Muscle of arm (tissue), 12 donors: ENCODE results near the gene CRTAP. TPM values are rescaled to one million over a fixed set of nuclear protein-coding genes. Genes with fewer than 3 reads are reported as not detected.
"Not testable (repeated sequence)": the region's sequence is repeated elsewhere in the genome, so short reads cannot be mapped to it uniquely, and the experiment has no call there.

Experiments used
- DNase-seq: peaks from one replicate; pipeline ENCODE4 v3.0.0-alpha.2; 2013
- polyA plus RNA-seq, 12 donors: library from polyadenylated mRNA; unstranded; fragments of 120-200 nt; gene quantifications; one replicate each; pipeline ENCODE4 v1.2.1, GENCODE V29; 2013; ENCODE audit not compliant: insufficient read length in 12 of 12

Gene CRTAP
- polyA plus RNA-seq, 12 donors = 73.8 to 259 (median 178) TPM; not detected in 1

DNA sequence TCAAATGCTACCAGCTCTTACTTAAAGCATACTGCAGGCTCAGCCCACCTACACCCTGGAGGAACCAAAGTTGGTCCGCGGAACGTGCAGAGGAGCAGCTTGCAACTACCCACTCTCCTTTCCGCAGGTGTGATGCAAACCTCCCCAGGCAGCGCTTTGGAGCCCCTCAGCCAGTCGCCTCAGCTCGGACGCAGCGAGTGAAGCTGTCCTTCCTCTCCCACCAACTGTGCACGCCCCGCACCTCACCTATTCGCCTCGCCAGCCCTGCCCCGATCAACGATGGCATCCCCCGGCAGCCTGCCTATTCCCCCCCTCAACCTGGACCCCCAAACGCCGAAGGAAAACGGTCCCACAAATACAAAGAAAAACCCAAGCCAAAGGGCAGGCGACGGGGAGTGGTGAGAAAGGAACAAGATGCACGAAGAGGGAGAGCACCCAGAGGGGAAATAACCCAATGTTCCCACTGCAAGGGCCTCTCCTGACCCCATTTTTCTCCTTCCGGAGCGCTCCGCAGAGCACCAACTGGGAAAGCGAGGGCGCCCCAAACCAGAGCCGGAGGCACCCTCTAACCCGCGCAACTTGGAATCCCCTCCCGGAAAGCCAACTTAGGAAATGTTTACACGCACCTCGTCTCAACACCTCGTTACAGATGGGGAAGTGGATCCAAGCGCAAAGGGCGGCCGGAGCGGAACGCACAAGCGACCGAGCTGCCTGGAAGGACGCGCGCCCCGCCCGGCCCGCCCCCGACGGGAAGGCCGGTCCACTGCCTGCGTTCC lies 17.5 kb upstream of the CRTAP start:
- peak; percentile 43 for DNase-seq

DNA sequence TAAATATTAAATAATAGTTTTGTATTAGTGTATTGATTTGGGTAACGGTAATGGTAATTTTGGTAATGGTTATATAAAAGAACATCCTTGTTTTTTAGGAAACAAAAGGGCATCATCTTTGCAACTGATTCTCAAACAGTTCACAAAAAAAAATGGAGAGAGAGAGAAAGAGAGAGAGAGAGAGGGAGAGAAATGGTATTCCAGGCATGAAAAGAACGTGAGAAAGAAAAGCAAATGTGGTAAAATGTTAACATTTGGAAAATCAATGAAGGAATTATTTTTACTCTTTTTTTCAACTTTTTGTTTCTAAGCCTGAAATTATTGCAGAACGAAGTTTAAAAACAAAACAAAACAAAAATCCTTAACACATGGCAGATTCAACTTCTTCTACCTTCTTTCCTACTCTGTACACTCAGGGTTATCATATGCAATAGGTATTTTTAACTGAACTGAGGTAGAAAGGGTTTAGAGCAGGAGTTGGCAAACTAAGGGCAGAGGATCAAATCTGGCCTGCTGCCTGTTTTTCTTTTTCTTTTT lies 14.6 kb upstream of the CRTAP start:
- no peak for DNase-seq

DNA sequence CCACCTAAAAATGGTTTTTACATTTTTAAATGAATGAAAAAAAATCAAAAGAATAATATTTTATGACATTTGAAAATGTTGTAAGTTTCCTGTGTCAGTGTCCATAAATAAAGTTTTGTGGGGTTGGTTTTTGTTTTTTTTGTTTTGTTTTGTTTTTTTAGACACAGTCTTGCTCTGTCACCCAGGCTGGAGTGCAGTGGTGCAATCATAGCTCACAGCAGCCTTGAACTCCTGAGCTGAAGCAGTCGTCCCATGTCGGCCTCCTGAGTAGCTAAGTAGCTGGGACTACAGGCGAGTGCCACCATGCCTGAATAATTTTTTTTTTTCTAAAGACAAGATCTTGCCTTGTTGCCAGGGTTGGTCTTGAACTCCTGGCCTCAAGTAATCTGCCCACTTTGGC lies 14.1 kb upstream of the CRTAP start:
- no peak for DNase-seq

DNA sequence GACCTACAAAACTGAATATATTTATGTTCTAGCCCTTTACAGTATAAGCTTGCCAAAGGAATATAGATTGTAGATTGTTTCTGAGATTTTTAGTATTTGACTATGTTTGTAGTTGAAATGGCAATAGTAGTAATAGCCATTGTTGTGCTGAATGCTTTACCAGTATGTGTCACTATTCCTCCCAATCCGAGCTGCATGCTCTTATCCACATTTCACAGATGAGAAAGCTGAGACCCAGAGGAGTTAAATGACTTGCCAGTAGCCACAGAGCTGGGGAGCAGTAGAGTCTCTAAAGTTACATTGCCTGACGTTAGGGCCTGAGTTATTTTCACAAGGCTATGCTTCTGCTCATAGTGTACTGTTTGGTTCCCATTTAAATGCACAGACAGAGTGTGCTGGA lies 13.6 kb upstream of the CRTAP start:
- no peak for DNase-seq

DNA sequence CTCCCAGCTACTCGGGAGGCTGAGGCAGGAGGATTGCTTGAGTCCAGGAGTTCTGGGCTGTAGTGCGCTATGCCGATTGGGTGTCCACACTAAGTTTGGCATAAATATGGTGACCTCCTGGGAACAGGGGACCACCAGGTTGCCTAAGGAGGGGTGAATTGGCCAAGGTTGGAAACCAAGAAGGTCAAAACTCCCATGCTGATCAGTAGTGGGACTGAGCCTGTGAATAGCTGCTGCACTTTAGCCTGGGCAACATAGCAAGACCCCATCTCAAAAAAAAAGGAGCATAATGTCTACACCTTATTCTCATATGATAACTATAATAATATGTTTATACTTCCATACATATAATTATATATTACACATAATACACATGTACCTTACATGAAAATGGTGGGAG lies 10.8 kb upstream of the CRTAP start:
- no peak for DNase-seq

DNA sequence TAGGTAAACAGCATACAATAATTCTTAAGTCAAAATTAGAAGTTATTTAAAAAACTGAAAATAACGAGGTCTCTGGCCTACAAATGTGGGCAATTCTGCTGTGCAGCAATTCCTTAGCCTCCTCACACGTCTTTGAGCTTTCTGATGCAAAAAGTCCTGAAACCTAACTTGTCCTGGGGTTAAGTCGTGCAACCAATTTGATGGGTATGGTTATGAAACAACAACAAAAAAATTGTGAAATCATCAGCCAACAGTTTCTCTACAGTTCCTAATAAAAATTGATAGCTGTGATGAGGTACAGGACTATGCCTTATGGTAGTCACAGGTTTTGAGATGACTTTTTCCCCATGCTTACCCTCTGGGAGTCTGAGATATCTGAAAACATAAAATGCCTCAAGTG lies 10.3 kb upstream of the CRTAP start:
- DNase-seq = no peak

DNA sequence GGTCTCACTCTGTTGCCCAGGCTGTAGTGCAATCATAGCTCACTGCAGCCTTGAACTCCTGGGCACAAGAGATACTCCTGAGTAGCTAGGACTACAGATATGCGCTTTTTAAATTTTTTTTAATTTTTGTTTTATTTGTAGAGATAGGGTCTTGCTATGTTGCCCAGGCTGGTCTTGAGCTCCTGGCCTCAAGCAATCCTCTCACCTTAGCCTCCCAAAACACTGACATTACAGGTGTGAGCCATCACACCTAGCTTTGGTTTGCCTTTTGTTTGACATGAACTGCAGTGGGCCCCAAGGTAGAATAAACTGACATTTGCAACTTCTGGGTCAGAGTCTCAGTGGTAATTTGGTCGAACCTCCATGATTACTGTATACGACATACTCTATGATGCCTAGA lies 9.0 kb upstream of the CRTAP start:
- DNase-seq = no peak

DNA sequence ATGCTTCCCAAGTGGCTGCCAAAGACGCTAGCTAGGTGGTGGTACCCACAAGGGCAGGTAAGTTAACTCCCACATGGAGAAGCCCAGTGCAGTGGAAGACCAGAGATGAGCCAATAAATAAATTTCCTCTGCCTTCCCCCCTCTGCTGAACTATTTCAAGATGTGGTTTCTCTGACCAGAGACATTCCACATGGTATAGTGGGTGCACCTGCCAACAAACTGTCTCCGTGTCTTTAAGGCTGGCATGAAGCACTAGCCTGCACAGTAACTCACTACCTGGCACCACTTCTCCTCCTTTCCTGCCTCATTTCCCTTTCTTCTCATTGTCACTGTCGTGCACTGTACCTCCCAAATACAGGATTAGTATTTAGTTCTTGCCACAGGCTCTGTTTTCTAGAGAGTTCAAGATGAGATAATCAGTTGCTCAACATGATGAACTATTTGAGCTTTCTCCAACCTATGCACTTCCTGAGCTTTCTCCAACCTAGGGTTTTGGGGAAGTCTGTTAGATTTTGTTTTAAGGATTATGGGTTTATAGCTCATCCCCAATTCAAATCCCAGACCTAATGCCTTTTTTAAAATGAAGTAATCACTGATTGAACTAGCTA lies 8.4 kb upstream of the CRTAP start:
- DNase-seq = no peak

DNA sequence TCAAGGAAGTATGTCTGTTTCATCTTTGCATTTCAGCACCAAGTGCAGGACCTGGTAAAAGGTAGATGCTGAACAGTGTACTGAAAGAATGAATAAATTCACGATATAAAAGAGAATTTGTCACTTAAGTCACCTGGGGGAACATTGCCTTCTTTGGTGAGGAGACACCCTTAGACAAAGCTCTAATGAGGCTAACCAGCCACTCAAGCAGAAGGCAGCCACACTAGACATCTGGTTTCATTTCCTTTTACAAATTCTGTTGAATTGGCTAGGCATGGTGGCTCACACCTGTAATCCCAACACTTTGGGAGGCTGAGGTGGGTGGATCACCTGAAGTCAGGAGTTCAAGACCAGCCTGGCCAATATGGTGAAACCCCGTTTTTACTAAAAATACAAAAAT lies 7.0 kb upstream of the CRTAP start:
- not testable (repeated sequence) for DNase-seq

DNA sequence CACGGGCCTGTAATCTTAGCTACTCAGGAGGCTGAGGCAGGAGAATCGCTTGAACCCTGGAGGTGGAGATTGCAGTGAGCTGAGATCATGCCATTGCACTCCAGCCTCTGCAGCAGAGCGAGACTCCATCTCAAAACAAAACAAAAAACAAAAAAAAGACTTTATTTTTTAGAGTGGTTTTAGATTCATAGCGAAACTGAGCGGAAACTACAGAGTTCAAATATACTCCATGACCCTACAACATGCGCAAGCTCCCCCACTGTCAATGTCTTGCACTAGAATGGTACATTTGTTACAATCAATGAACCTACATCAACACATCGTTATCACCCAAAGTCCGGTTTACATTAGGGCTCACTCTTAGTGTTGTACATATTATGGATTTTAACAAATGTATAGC lies 2.2 kb upstream of the CRTAP start:
- DNase-seq = no peak

DNA sequence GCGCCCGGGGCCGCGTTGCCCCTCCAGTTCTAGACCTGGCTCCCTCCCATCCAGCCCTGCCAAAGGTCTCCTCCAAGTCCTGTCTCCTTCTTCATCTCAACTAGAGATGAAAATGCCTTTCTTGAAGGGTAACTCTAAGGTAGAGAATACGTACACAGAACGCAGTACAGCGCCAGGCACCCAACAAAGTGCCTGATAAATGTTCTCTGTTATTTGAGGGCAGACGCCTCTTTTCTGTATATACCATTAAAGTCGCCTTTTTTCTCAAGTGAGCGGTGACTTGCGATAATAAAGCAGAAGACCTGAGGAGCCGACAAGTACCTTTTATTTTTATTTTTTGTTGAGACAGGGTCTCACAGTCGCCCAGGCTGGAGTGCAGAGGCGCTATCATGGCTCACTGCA lies 809 bp downstream of the CRTAP start:
- DNase-seq = no peak

DNA sequence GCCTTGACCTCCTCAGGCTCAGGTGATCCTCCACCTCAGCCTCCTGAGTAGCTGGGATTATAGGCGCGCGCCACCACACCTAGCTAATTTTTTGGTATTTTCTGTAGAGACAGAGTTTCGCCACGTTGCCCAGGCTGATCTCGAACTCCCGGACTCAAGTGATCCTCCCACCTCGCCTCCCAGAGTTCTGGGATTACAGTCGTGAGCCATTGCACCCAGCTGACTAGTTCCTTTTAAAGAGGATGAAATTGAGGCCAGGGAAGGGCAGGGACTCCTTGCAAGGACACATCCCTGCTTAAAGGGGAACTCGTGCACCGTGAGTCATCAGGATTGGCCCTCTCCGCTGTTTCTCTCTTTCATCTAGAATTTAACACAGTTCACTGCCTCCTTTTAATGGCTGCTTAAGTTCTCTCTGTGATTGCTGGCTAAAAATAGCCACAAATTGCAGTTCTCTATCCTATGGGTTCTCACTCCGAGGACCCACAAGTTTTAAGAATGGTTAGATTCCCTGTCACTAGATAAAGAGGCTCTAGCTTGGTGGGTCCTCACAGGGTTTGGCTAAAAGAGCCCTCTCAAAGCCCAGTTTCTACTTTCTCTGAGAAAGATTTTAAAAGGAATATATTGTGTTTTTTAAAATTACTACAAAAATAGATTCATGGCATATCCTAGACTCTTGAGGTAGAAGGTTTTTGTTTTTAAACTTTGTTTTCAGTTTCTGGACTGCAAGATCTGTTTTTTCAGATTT lies 1.4 kb downstream of the CRTAP start:
- DNase-seq = peak; percentile 49

DNA sequence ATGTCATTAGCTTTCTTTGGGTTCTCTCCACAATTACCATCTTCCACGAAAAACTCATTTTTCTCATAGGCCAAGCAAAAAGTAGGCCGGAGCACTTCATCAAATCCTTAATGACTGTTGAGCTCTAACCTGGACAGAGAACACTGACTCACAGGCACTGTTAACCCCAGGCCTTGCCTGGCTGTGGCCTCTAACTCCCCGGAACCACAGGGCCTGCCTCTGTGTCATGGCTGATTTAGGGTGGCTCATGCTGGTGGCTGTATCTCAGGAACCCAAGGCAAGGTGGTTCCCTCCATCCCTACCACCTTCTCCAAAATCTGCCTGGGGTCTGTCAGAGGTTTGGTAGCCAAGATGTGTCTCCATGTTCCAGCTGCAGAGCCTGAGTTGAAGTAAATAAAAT lies 3.6 kb downstream of the CRTAP start:
- DNase-seq = no peak

DNA sequence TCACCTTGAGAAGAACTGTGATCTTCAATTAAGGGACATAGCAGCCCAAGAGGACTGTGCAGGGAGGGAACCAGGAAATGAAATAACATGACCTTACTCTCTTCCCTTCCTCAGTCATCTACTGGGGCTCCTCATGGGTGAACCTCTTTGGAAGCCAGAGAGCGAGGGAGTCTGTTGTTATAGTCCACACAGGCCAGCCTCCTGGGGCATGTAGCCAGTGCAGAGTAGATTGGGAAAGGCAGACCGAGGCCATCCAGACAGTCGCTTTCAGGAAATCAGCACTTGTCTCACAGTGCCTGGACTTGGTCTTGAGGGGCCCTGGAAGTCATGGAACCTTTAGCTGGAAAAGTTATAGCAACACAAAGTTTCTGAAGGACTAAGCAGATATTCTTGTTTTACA lies 6.1 kb downstream of the CRTAP start:
- no peak for DNase-seq

DNA sequence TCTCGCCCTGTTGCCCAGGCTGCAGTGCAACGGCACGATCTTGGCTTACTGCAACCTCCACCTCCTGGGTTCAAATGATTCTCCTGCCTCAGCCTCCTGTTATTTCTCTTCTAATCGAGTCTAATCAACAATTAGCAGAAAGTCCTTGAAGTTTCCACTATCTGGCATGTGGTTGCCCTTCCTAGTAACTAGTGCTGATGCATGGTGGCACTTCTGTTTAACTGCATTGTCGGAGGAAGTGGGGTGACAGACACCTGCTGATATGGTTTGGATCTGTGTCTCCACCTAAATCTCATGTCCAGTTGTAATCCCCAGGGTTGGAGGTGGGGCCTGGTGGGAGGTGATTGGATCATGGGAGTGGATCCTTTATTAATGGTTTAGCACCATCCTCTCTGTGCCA lies 9.2 kb downstream of the CRTAP start:
- no peak for DNase-seq

DNA sequence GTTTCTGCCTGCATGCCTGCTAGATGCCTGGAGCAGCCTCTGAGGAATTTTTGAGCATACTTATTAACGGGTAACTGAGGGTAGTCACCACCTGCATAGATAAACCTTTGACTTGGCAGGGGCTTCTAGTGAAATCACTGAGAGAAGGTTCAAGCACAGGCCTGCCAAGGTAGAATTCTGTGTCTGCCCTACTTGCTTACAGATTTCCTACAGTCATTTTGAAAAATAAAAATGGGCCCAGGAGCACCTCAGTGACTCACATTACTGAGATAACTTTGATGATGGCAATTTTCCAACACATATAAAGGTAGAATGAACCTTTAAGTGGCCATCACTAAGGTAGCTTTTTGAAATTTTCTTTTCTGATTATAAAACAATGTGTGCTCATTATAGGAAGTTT lies 10.8 kb downstream of the CRTAP start:
- DNase-seq = no peak

DNA sequence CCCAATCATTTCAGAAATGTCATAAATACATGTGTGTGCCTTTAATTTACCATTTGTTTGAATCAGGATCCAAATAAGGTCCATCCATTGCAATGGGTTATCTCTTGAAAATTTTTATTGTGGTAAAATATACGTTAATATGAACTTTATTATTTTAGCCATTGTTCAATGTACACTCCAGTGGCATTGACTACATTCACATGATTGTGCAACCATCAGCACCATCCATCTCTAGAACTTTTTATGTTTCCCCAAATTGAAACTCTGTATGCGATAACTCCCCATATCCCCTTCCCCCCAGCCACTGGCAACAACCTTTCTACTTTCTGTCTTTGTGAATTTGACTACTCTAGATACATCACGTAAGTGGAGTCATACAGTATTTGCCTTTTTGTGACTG lies 12.0 kb downstream of the CRTAP start:
- no peak for DNase-seq

DNA sequence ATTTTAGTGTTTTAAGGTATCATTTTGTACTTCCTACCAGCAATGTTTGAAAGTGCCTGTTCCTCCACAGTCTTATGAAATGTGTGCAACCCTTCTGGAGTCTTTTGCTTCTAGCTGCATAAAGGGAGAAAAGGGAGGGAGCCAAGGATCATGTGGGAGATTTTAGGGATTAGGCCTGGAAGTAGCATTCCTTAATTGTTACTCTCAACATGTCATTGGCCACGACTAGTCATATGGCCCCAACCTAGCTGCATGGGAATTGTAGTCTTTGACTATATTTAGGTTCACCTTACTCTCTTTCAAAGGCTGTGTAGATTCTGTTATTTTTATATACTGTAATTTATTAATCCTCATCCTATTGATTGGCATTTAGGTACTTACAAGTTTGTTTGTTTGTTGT lies 14.9 kb downstream of the CRTAP start:
- DNase-seq = no peak

DNA sequence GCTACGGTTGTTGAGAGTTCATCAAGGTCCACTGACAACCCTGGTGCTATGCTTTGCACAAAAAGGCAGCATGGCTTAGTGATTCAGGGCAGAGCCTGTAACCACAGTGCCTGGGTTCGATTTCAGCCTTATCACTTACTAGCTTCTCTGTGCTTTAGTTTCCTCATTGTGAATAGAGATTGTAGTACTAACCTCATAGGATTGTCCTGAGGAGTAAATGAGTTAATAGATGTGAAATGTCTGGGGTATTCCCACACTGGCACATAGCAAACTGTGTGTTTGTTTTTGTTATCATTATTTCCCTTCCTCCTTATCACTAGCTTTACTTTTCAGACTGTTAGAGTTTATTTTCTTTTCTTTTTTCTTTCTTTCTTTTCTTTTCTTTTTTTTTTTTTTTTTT lies 16.3 kb downstream of the CRTAP start:
- no peak for DNase-seq

DNA sequence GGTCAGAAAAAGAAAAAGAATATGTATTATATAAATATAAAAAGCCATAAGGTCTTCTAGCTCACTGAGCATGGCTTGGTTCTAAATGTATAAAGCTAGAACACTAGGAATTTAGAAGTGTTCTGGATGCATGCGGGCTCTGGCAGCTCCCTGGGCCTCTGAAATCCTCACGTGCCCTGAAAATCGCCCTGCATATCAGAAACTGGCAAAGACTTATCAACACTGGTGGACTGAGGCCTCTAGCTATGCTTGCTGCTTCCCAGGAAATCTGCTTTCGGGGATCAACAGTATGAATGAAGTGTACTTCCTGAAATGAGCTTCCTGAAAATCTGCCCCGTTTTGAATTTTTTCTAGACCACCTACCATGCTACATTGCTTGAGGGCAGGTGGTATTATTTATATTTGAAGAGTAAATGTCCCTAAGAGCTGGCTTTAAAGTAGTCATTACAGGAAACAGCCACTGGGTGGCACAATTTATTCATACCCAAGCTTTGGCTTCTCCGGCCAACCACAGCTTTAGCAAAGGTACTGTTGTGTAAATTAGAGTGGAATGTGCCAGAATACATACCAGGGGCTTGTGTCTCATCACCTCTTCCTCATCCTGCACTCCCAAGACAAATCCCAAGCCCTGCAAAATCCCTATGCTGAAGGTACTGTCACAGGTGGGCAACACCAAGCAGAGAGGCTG lies 17.7 kb downstream of the CRTAP start:
- DNase-seq = peak; percentile 51

DNA sequence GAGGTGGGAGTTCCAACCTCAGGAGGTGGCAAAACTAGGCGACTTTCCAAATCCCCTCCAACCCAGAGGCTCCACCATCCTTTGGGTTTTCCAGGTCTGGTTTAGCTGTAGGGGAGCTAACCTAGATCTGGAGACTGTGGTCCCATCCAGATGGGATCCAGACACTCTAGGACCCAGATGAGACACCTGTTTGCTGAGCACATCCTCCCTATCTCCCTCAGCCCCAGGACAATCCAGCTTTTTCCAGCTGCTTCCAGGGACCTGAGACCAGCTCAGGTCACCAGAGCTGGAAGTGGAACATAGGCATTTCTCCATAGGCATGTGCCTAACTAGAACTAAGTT lies 18.2 kb downstream of the CRTAP start:
- DNase-seq = no peak

DNA sequence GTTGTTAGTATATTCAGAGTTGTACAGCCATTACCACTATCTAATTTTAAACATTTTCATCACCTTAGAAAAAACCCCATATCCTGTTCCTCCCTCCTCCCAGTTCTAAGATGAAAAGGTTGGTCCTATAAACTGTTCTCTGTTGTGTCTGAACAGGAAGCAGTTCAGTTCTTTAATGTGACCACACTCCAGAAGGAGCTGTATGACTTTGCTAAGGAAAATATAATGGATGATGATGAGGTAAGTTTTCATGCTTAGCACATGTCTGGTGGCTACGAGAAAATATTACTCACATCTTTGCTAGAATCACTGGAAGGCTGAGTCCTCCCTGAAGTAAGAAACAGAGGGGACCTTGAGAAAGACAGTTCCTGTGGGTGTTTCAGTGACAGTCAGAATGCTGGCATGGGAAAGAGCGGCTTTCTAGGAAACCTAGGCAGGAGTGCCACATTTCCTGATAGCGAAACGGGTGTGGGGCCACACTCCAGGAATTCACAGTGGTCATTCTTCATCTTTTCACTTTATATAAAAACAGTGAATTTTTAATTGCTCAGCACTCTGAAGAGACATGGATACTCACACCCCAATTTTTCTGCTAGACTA lies 20.3 kb downstream of the CRTAP start:
- DNase-seq = no peak
